K562 (cell line): ENCODE data around the gene GRIK1. TPM values are rescaled to one million over a fixed set of nuclear protein-coding genes. Genes with fewer than 3 reads are reported as not detected.

Source experiments
- MECOM ChIP-seq: fragments of 250-450 bp; sonication (Bioruptor Pico); IDR thresholded peaks from 2 replicates; pipeline ENCODE4 v1.8.0; 2022; ENCODE audit warnings: inconsistent platforms
- PHF20 ChIP-seq: fragments of 450-650 bp; IDR thresholded peaks from 2 replicates; pipeline ENCODE4 v1.6.1; 2018; ENCODE audit not compliant: partially characterized antibody
- ZNF398 ChIP-seq: fragments of 250-450 bp; sonication (Bioruptor Pico); IDR thresholded peaks from 2 replicates; pipeline ENCODE4 v1.8.0; 2021; ENCODE audit warnings: moderate library complexity, mild to moderate bottlenecking, inconsistent platforms
- polyA plus RNA-seq, 8 experiments: library from polyadenylated mRNA; depleted of rRNA in 4 of 8; stranded (reverse) in 5 of 8; unstranded in 3 of 8; fragments of >200 nt; fragmentation: Nextera tagmentation in 2 of 8; fragmentation: Illumina TruSeq in 1 of 8; extraction: Ambion mirVana in 2 of 8; extraction: Trizol in 1 of 8; gene quantifications; 2 replicates each; pipeline versions ENCODE4 v1.2.1 to v1.2.3, GENCODE V29; 2011 to 2014; ENCODE audit warnings: inconsistent platforms in 1 of 8, missing spikeins in 1 of 8
- total RNA-seq, 7 experiments: library from RNA; depleted of rRNA in 6 of 7; stranded (reverse); fragments of >200 nt in 6 of 7; fragmentation: Illumina TruSeq in 2 of 7; extraction: Trizol in 2 of 7; gene quantifications; 2 replicates each; pipeline versions ENCODE4 v1.2.1 to v1.2.3, GENCODE V29; 2011 to 2021; ENCODE audit warnings: low replicate concordance in 1 of 7
- TF ChIP-seq, protein P1 (sequence below): fragments of 450-650 bp; IDR thresholded peaks from 2 replicates; pipeline ENCODE4 v1.6.1; 2016; ENCODE audit warnings: mild to moderate bottlenecking, moderate library complexity
- TF ChIP-seq, protein P2 (sequence below): fragments of 200-800 bp; sonication (Bioruptor generic); IDR thresholded peaks from 2 replicates; pipeline ENCODE4 v1.6.1; 2016; ENCODE audit warnings: missing genetic modification characterization, missing compliant biosample characterization
- TF ChIP-seq, protein P3 (sequence below): fragments of 250-450 bp; sonication (Bioruptor Pico); IDR thresholded peaks from 2 replicates; pipeline ENCODE4 v1.8.0; 2022; ENCODE audit warnings: inconsistent platforms

Gene GRIK1
- total and polyA plus RNA-seq, 9 of the 15 experiments (the other 6 are each of a cell fraction or from before 2014, with no cell fraction given), result 0.17 to 2.8 (median 0.53) TPM

DNA sequence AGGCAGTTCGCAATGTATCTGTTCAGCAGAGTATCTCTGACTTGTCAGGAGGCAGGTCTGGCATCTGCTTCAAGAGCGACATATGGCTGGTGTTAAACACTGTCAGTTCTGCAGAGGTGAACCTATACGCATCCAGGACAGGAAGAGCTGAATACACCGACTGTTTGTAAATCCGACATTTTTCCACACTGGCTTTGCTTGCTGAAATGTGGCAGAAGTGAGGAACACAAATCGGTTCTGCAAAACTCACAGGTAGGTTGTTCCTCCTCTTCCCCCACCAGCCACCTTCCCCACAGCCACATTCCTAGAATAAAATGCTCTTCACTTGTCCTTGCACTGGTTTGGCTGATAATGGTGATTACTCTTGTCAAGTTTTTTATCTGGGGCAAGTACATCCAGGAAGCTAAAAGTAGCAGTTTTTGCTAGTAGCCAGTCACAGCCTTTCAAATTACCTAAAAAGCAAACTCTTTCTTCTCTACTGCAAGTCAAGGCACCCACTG, 289.2 kb downstream of the GRIK1 start (continued):
- TF ChIP-seq, protein P1, sequence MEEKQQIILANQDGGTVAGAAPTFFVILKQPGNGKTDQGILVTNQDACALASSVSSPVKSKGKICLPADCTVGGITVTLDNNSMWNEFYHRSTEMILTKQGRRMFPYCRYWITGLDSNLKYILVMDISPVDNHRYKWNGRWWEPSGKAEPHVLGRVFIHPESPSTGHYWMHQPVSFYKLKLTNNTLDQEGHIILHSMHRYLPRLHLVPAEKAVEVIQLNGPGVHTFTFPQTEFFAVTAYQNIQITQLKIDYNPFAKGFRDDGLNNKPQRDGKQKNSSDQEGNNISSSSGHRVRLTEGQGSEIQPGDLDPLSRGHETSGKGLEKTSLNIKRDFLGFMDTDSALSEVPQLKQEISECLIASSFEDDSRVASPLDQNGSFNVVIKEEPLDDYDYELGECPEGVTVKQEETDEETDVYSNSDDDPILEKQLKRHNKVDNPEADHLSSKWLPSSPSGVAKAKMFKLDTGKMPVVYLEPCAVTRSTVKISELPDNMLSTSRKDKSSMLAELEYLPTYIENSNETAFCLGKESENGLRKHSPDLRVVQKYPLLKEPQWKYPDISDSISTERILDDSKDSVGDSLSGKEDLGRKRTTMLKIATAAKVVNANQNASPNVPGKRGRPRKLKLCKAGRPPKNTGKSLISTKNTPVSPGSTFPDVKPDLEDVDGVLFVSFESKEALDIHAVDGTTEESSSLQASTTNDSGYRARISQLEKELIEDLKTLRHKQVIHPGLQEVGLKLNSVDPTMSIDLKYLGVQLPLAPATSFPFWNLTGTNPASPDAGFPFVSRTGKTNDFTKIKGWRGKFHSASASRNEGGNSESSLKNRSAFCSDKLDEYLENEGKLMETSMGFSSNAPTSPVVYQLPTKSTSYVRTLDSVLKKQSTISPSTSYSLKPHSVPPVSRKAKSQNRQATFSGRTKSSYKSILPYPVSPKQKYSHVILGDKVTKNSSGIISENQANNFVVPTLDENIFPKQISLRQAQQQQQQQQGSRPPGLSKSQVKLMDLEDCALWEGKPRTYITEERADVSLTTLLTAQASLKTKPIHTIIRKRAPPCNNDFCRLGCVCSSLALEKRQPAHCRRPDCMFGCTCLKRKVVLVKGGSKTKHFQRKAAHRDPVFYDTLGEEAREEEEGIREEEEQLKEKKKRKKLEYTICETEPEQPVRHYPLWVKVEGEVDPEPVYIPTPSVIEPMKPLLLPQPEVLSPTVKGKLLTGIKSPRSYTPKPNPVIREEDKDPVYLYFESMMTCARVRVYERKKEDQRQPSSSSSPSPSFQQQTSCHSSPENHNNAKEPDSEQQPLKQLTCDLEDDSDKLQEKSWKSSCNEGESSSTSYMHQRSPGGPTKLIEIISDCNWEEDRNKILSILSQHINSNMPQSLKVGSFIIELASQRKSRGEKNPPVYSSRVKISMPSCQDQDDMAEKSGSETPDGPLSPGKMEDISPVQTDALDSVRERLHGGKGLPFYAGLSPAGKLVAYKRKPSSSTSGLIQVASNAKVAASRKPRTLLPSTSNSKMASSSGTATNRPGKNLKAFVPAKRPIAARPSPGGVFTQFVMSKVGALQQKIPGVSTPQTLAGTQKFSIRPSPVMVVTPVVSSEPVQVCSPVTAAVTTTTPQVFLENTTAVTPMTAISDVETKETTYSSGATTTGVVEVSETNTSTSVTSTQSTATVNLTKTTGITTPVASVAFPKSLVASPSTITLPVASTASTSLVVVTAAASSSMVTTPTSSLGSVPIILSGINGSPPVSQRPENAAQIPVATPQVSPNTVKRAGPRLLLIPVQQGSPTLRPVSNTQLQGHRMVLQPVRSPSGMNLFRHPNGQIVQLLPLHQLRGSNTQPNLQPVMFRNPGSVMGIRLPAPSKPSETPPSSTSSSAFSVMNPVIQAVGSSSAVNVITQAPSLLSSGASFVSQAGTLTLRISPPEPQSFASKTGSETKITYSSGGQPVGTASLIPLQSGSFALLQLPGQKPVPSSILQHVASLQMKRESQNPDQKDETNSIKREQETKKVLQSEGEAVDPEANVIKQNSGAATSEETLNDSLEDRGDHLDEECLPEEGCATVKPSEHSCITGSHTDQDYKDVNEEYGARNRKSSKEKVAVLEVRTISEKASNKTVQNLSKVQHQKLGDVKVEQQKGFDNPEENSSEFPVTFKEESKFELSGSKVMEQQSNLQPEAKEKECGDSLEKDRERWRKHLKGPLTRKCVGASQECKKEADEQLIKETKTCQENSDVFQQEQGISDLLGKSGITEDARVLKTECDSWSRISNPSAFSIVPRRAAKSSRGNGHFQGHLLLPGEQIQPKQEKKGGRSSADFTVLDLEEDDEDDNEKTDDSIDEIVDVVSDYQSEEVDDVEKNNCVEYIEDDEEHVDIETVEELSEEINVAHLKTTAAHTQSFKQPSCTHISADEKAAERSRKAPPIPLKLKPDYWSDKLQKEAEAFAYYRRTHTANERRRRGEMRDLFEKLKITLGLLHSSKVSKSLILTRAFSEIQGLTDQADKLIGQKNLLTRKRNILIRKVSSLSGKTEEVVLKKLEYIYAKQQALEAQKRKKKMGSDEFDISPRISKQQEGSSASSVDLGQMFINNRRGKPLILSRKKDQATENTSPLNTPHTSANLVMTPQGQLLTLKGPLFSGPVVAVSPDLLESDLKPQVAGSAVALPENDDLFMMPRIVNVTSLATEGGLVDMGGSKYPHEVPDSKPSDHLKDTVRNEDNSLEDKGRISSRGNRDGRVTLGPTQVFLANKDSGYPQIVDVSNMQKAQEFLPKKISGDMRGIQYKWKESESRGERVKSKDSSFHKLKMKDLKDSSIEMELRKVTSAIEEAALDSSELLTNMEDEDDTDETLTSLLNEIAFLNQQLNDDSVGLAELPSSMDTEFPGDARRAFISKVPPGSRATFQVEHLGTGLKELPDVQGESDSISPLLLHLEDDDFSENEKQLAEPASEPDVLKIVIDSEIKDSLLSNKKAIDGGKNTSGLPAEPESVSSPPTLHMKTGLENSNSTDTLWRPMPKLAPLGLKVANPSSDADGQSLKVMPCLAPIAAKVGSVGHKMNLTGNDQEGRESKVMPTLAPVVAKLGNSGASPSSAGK, result no peak
- TF ChIP-seq, protein P2, sequence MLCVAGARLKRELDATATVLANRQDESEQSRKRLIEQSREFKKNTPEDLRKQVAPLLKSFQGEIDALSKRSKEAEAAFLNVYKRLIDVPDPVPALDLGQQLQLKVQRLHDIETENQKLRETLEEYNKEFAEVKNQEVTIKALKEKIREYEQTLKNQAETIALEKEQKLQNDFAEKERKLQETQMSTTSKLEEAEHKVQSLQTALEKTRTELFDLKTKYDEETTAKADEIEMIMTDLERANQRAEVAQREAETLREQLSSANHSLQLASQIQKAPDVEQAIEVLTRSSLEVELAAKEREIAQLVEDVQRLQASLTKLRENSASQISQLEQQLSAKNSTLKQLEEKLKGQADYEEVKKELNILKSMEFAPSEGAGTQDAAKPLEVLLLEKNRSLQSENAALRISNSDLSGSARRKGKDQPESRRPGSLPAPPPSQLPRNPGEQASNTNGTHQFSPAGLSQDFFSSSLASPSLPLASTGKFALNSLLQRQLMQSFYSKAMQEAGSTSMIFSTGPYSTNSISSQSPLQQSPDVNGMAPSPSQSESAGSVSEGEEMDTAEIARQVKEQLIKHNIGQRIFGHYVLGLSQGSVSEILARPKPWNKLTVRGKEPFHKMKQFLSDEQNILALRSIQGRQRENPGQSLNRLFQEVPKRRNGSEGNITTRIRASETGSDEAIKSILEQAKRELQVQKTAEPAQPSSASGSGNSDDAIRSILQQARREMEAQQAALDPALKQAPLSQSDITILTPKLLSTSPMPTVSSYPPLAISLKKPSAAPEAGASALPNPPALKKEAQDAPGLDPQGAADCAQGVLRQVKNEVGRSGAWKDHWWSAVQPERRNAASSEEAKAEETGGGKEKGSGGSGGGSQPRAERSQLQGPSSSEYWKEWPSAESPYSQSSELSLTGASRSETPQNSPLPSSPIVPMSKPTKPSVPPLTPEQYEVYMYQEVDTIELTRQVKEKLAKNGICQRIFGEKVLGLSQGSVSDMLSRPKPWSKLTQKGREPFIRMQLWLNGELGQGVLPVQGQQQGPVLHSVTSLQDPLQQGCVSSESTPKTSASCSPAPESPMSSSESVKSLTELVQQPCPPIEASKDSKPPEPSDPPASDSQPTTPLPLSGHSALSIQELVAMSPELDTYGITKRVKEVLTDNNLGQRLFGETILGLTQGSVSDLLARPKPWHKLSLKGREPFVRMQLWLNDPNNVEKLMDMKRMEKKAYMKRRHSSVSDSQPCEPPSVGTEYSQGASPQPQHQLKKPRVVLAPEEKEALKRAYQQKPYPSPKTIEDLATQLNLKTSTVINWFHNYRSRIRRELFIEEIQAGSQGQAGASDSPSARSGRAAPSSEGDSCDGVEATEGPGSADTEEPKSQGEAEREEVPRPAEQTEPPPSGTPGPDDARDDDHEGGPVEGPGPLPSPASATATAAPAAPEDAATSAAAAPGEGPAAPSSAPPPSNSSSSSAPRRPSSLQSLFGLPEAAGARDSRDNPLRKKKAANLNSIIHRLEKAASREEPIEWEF, result no peak; the same call in 1 of the 2 replicates
- TF ChIP-seq, protein P3, sequence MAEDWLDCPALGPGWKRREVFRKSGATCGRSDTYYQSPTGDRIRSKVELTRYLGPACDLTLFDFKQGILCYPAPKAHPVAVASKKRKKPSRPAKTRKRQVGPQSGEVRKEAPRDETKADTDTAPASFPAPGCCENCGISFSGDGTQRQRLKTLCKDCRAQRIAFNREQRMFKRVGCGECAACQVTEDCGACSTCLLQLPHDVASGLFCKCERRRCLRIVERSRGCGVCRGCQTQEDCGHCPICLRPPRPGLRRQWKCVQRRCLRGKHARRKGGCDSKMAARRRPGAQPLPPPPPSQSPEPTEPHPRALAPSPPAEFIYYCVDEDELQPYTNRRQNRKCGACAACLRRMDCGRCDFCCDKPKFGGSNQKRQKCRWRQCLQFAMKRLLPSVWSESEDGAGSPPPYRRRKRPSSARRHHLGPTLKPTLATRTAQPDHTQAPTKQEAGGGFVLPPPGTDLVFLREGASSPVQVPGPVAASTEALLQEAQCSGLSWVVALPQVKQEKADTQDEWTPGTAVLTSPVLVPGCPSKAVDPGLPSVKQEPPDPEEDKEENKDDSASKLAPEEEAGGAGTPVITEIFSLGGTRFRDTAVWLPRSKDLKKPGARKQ (CRISPR knock-in tag), result no peak
- TF ChIP-seq ZNF398, result no peak
- TF ChIP-seq PHF20, result no peak
- peak; percentile 89 for TF ChIP-seq MECOM
